Common myeloid progenitor, CD34-positive (primary cell): ENCODE data around the gene SLC29A4.
"Not testable (repeated sequence)": the region's sequence is repeated elsewhere in the genome, so short reads cannot be mapped to it uniquely, and the experiment has no call there.

Source experiments
- CTCF ChIA-PET: fragments of 350-600 bp; sonication (Branson Sonifier 250); formaldehyde crosslinking; loops from one replicate; lab custom pipeline; 2021; ENCODE audit warnings: antibody characterized with exemption; lab: Charles Lee
- POLR2A ChIA-PET: fragments of 350-600 bp; sonication (Branson Sonifier 250); formaldehyde crosslinking; loops from one replicate; lab custom pipeline; 2021; ENCODE audit warnings: antibody characterized with exemption; lab: Charles Lee
- DNase-seq, 3 donors: peaks; one replicate each; pipeline versions ENCODE4 v3.0.0 to v3.0.0-alpha.2; 2013
- H3K27ac ChIP-seq, 2 experiments: 1 replicate in 1 of 2; 2 replicates in 1 of 2; pipeline ENCODE4 v1.7.0; 2013; ENCODE audit warnings: inconsistent platforms in 2 of 2, low read length in 2 of 2, mild to moderate bottlenecking in 2 of 2, low read depth in 1 of 2, moderate library complexity in 1 of 2; ENCODE audit not compliant: severe bottlenecking in 2 of 2, insufficient read depth in 1 of 2, poor library complexity in 1 of 2
- H3K27me3 ChIP-seq, 5 experiments: replicated peaks in 2 of 5; 1 replicate in 3 of 5; 2 replicates in 2 of 5; pipeline versions ENCODE4 v1.6.1 to v1.7.0; 2013; ENCODE audit warnings: low read length in 4 of 5, mild to moderate bottlenecking in 2 of 5, moderate library complexity in 2 of 5, inconsistent platforms in 1 of 5; ENCODE audit not compliant: insufficient read depth in 5 of 5, control insufficient read depth in 4 of 5
- H3K36me3 ChIP-seq, 4 experiments: 1 replicate in 2 of 4; 2 replicates in 2 of 4; pipeline versions ENCODE4 v1.6.1 to v1.7.0; 2013; ENCODE audit warnings: low read length in 3 of 4, control low read depth in 1 of 4, mild to moderate bottlenecking in 1 of 4; ENCODE audit not compliant: control insufficient read depth in 4 of 4, insufficient read depth in 4 of 4
- H3K4me1 ChIP-seq, 4 experiments: 1 replicate in 3 of 4; 2 replicates in 1 of 4; pipeline versions ENCODE4 v1.6.1 to v1.7.1; 2013; ENCODE audit warnings: low read length in 3 of 4, mild to moderate bottlenecking in 3 of 4, control low read depth in 1 of 4, inconsistent platforms in 1 of 4, moderate library complexity in 1 of 4; ENCODE audit not compliant: control insufficient read depth in 4 of 4, insufficient read depth in 4 of 4; ENCODE audit errors: control extremely low read depth in 1 of 4
- H3K4me3 ChIP-seq, 7 experiments: 1 replicate in 4 of 7; 2 replicates in 3 of 7; pipeline versions ENCODE4 v1.5.1 to v1.7.0; 2013; ENCODE audit warnings: mild to moderate bottlenecking in 7 of 7, low read length in 6 of 7, moderate library complexity in 6 of 7, inconsistent platforms in 2 of 7, low read depth in 2 of 7, control low read depth in 1 of 7; ENCODE audit not compliant: insufficient read depth in 4 of 7, control insufficient read depth in 1 of 7; ENCODE audit errors: extremely low read depth in 1 of 7
- H3K9me3 ChIP-seq, 5 experiments: 1 replicate in 4 of 5; 2 replicates in 1 of 5; pipeline versions ENCODE4 v1.6.1 to v1.7.1; 2013; ENCODE audit warnings: low read length in 4 of 5, mild to moderate bottlenecking in 2 of 5, inconsistent platforms in 1 of 5, low read depth in 1 of 5, moderate library complexity in 1 of 5; ENCODE audit not compliant: control insufficient read depth in 4 of 5, insufficient read depth in 2 of 5; ENCODE audit errors: control extremely low read depth in 1 of 5
- WGBS: methylation state at CpG from one replicate; pipeline ENCODE4 v1.1.5; 2013; ENCODE audit not compliant: insufficient coverage; 5-methylcytosine and 5-hydroxymethylcytosine counted together

SLC29A4 gene

DNA sequence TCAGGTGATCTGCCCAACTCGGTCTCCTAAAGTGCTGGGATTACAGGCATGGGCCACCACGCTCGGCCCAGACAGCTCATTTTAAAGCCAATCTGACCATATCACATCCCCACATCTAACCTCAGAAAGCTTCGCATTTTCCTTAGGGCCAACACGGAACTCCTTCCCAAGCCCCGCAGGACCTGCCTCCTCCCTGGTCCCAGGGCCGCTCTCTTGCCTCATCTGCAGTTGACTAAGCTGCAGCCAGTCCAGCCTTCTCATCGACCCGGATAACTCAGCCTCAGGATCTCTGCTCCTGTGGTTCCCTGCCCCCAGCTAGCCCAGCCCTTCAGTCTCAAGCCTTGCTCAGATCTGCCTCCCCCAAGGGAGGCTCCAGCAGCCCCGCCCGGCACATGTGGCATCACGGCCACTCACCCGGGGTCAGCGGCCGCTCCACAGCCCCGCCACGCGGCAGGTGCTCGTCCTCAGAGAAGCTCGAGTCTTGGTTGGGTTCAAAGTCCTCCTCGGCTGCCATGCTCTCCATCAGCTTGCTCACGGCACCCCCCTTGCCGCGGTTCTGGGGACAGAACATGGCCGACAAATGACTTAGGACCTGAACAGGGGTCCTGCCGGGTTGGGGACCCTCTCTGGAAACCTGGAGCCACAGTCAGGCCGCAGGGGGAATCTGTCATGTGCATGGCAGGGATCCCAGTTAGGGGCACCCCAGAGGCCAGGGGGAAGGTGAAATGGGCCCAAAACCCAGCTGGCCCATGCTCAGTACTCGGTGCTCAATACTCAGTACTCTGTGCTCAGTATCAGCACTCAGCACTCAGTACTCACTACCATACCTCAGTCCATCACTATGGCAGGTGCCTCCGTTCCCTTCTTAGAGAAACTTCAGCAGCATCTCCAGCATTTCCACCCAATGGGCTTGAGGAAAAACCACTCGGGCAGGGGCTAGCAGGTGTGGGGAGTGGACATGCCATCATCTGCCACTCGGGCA lies 41.3 kb downstream of the SLC29A4 start:
- H3K27ac ChIP-seq, H3K4me1 ChIP-seq, CTCF ChIA-PET, POLR2A ChIA-PET, H3K27me3 ChIP-seq, DNase-seq, H3K4me3 ChIP-seq: not testable (repeated sequence)
- Histone ChIP-seq H3K36me3 (peaks cover 6 to 86% (median 47%) of the 10 kb centered on the region in 4 experiments), H3K9me3 (peaks cover 0 to 18% (median 15%) of the 10 kb centered on the region in 5 experiments)
- WGBS: 97% methylated on average over 24 of the region's 31 CpGs

DNA sequence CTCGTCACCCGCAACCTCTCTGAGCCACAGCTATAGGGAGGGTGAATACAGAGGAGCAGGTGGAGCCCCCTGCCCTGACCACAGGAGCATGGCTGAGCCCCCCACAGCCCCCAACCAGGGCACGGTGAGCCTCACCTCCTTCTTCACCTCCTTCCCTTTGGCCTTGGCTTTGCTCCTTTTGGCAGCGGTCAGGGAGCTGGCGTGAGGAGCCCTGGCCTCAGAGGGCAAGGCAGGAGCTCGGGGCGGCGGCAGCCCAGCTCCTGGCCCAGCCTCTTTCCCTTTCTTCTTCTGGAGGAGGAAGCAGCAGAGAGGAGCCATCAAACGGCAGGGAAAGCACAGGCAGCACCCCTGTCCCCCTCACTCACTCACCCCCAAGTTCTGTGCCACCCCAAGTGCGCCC lies 42.2 kb downstream of the SLC29A4 start:
- no peak overlapping the region for H3K4me3 ChIP-seq
- peaks cover 0 to 13% (median 8%) of the 10 kb centered on the region in 5 experiments for H3K9me3 ChIP-seq
- H3K27ac ChIP-seq: no peak overlapping the region
- no peaks in the 10 kb centered on the region for H3K27me3 ChIP-seq
- ChIA-PET CTCF (no interaction called here), POLR2A (no interaction called here)
- no peak for DNase-seq
- 95% methylated on average over 8 of the region's 10 CpGs for WGBS
- peaks cover 0 to 3% (median 0%) of the 10 kb centered on the region in 4 experiments for H3K4me1 ChIP-seq
- H3K36me3 ChIP-seq: peaks cover 10 to 82% (median 45%) of the 10 kb centered on the region in 4 experiments

- CTCF ChIA-PET: no interaction called here
- no CpG with 5 or more reads among the region's 3 CpGs for WGBS
- Histone ChIP-seq H3K27me3 (no peaks in the 10 kb centered on the region), H3K9me3 (no peaks in the 10 kb centered on the region), H3K36me3 (peaks cover 22 to 80% (median 53%) of the 10 kb centered on the region in 4 experiments), H3K4me1 (peaks cover 4 to 21% (median 16%) of the 10 kb centered on the region in 4 experiments), H3K27ac (no peak overlapping the region), H3K4me3 (no peak overlapping the region)
- POLR2A ChIA-PET: no interaction called here
- no peak for DNase-seq
Measured at GRCh38 chr7:5330288-5330687, 47.5 kb downstream of the SLC29A4 start.

DNA sequence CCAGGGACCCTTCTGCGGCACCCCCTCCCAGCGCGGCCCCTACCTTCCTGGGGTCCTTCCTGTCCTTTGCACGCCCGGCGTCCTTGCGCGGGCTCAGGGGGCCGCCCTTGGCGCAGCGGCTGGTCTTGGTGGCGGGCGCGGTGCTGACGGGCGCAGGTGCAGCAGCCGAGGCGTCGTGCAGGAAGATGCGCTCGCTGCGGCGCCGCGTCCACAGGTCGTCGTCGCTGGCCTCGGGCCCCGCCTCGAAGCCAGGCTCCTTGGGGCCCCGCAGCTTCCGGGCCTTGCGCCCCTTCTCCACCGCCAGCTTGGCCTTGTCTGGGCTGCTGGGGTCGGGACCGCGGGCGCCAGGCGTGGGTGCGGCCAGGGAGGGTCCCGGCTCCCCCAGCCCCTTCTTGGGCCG lies 49.8 kb downstream of the SLC29A4 start:
- no peak overlapping the region for H3K4me3 ChIP-seq
- no peak overlapping the region for H3K27ac ChIP-seq
- H3K4me1 ChIP-seq: peaks cover 4 to 21% (median 16%) of the 10 kb centered on the region in 4 experiments
- POLR2A ChIA-PET: no interaction called here
- peaks cover 0 to 7% (median 3%) of the 10 kb centered on the region in 5 experiments for H3K9me3 ChIP-seq
- 96% methylated on average over 33 of the region's 43 CpGs for WGBS
- H3K36me3 ChIP-seq: peaks cover 18 to 86% (median 55%) of the 10 kb centered on the region in 4 experiments
- H3K27me3 ChIP-seq: no peaks in the 10 kb centered on the region
- DNase-seq: no peak
- CTCF ChIA-PET: interaction anchor here (1.7 kb wide), 1 partner anchor 9 kb away, joined by 3 read pairs; no protein-coding TSS in a partner anchor

DNA sequence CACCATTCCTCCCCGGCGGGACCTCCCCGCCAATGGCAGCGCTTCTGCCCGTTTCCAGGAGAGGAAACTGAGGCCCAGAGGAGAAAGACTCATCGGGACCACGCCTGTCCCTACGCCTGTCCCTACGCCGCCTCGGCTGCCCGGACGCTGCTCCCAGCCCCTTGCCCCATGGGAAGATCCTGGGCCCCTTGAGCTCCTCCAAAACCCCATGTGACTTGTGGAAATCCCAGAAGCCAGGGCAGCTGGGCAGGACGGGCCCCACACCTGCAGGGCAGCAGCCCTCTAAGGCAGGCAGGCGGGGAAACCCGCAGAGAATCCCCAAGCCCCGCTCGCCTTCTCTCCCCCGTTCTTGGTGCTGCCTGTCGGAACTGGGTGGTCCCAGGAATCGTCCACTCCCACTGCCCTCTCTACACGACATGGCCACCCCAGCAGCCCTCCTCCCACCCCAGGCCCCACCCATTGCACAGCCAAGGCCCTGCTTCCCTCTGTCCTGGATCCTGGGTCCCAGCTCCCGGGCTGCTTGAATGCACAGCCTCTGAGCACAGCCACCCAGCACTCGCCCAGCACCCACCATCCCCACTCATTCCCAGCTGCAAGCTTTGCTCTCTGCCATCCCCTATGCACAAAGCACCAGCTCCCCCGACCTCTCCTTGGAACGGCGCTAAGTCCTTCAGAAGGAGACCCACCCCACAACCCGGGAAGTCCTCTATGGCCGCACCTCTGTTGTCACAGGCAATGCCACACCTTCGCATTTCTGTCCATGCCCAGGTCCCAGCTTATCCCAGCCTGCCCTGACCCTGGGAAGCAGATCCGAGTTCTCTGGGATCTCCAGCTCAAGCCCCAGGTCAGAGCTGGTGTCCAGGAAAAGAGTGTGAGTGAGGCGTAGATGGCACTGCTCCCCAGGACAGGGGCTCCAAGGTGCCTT lies 50.6 kb downstream of the SLC29A4 start:
- ChIA-PET POLR2A (no interaction called here), CTCF (interaction anchor here (1.1 to 1.7 kb wide), 3 partner anchors 8 to 23 kb away, joined by 3 read pairs; no protein-coding TSS in a partner anchor)
- peak overlapping the region in 1 of 2 experiments; percentile 25 for H3K27ac ChIP-seq
- peaks cover 4 to 21% (median 15%) of the 10 kb centered on the region in 4 experiments for H3K4me1 ChIP-seq
- no peak for DNase-seq
- WGBS: 98% methylated on average over 27 of the region's 32 CpGs
- no peak overlapping the region for H3K4me3 ChIP-seq
- H3K9me3 ChIP-seq: peaks cover 0 to 9% (median 3%) of the 10 kb centered on the region in 5 experiments
- H3K27me3 ChIP-seq: no peaks in the 10 kb centered on the region
- peaks cover 21 to 89% (median 58%) of the 10 kb centered on the region in 4 experiments for H3K36me3 ChIP-seq

DNA sequence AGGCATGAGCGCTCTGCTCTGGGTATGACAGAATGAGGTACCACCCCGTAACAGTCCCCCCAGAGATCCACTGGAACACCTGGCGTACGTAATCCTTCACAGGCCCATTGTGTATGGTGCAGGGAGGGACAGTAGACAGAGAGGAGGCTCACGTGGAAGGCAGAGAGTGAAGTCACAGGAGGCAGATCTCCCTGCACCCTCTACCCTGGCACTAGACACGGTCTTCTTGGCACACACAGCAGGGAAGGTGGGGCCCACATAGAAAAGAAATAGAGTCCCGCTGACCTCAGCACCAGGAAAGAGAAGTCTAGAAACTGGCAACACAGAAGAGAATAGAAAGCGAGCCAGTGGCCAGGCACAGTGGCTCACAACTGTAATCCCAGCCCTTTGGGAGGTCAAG lies 51.9 kb downstream of the SLC29A4 start:
- H3K27me3 ChIP-seq: no peaks in the 10 kb centered on the region
- peaks cover 0 to 11% (median 3%) of the 10 kb centered on the region in 5 experiments for H3K9me3 ChIP-seq
- H3K4me1 ChIP-seq: peaks cover 4 to 21% (median 15%) of the 10 kb centered on the region in 4 experiments
- H3K36me3 ChIP-seq: peaks cover 22 to 93% (median 63%) of the 10 kb centered on the region in 4 experiments
- no peak overlapping the region for H3K4me3 ChIP-seq
- WGBS: 95% methylated on average over 8 of the region's 8 CpGs
- ChIA-PET CTCF (no interaction called here), POLR2A (no interaction called here)
- H3K27ac ChIP-seq: no peak overlapping the region
- no peak for DNase-seq
